Measurements from ENCODE around the gene FBXO33.
A peak's percentile ranks its signal among the peaks of the same experiment; 100 is the strongest.

Gene FBXO33

GRCh38 chr14:39432179-39432618, at the start of gene FBXO33:
Gene FBXO33 (minus strand): TSS chr14:39432433. CDS start chr14:39432162, 271 bp downstream.
- peak; percentile 97 for DNase-seq (ENCODE audit: low spot score)

- no peak for DNase-seq (ENCODE audit: low spot score)
These were observed 42.2 kb upstream of the FBXO33 start for GRCh38 chr14:39474416-39474911.

- no peak for DNase-seq (ENCODE audit: low spot score)
These were observed 39.8 kb upstream of the FBXO33 start for GRCh38 chr14:39472078-39472477.

GRCh38 chr14:39469094-39469710, 37.0 kb upstream of the FBXO33 start:
- DNase-seq (ENCODE audit: low spot score), result no peak

- no peak for DNase-seq (ENCODE audit: low spot score)
These were observed 35.8 kb upstream of the FBXO33 start for GRCh38 chr14:39467889-39468524.

GRCh38 chr14:39459795-39460478, 27.7 kb upstream of the FBXO33 start:
- DNase-seq (ENCODE audit: low spot score), result no peak

GRCh38 chr14:39456702-39457250, 24.5 kb upstream of the FBXO33 start:
- no peak for DNase-seq (ENCODE audit: low spot score)

- DNase-seq (ENCODE audit: low spot score), result no peak
These were observed 22.8 kb upstream of the FBXO33 start for GRCh38 chr14:39454906-39455539.

- DNase-seq (ENCODE audit: low spot score), result no peak
These were observed 20.4 kb upstream of the FBXO33 start for GRCh38 chr14:39452680-39453079.

- DNase-seq (ENCODE audit: low spot score), result no peak
These were observed 19.6 kb upstream of the FBXO33 start for GRCh38 chr14:39451811-39452210.

GRCh38 chr14:39447175-39447661, 15.0 kb upstream of the FBXO33 start:
- no peak for DNase-seq (ENCODE audit: low spot score)

- no peak for DNase-seq (ENCODE audit: low spot score)
These were observed 14.0 kb upstream of the FBXO33 start for GRCh38 chr14:39446131-39446744.

- peak; percentile 72 for DNase-seq (ENCODE audit: low spot score)
These were observed 10.1 kb upstream of the FBXO33 start for GRCh38 chr14:39442293-39442692.

GRCh38 chr14:39441805-39442204, 9.6 kb upstream of the FBXO33 start:
- DNase-seq (ENCODE audit: low spot score), result no peak

- DNase-seq (ENCODE audit: low spot score), result no peak
These were observed 8.7 kb upstream of the FBXO33 start for GRCh38 chr14:39440975-39441374.

GRCh38 chr14:39435241-39435640, 3.0 kb upstream of the FBXO33 start:
- DNase-seq (ENCODE audit: low spot score), result no peak

GRCh38 chr14:39434401-39434800, 2.2 kb upstream of the FBXO33 start:
- DNase-seq (ENCODE audit: low spot score), result no peak

- no peak for DNase-seq (ENCODE audit: low spot score)
These were observed 1.2 kb upstream of the FBXO33 start for GRCh38 chr14:39433452-39433813.

- peak; percentile 77 for DNase-seq (ENCODE audit: low spot score)
These were observed 602 bp upstream of the FBXO33 start for GRCh38 chr14:39432619-39433451.

GRCh38 chr14:39431416-39432178, 636 bp downstream of the FBXO33 start:
- DNase-seq (ENCODE audit: low spot score), result peak; percentile 51

Data from AG08396 (cell line).